Kidney epithelial cell (primary cell): ENCODE data around the gene CD53. TPM values are rescaled to one million over a fixed set of nuclear protein-coding genes. Genes with fewer than 3 reads are reported as not detected.

Experiments used
- DNase-seq: peaks from one replicate; pipeline ENCODE4 v3.0.0-alpha.2; 2010; ENCODE audit warnings: low read depth
- H3K27me3 ChIP-seq: 2 replicates; pipeline ENCODE4 v1.6.0; 2011; ENCODE audit warnings: low read length; ENCODE audit not compliant: control insufficient read depth, insufficient read depth
- H3K36me3 ChIP-seq: 2 replicates; pipeline ENCODE4 v1.5.1; 2011; ENCODE audit warnings: low read length; ENCODE audit not compliant: control insufficient read depth, insufficient read depth
- H3K4me3 ChIP-seq: 2 replicates; pipeline ENCODE4 v1.5.1; 2011; ENCODE audit warnings: low read depth, mild to moderate bottlenecking, control low read depth, low read length
- CTCF ChIP-seq: IDR thresholded peaks from 2 replicates; pipeline ENCODE4 v1.5.1; 2011; ENCODE audit warnings: mild to moderate bottlenecking, moderate library complexity, low read length, control low read depth, inconsistent platforms; ENCODE audit not compliant: insufficient read depth, poor library complexity, severe bottlenecking
- total RNA-seq: library from RNA; depleted of rRNA; stranded (reverse); fragments of >200 nt; gene quantifications from 2 replicates; pipeline ENCODE4 v1.2.3, GENCODE V29; 2015

CD53 gene
- total RNA-seq, 1 donor from 2014 or later: not detected

- Histone ChIP-seq H3K4me3 (no peak overlapping the region), H3K27me3 (no peaks in the 10 kb centered on the region), H3K36me3 (no peaks in the 10 kb centered on the region)
- no peak for DNase-seq
- no peak for TF ChIP-seq CTCF
Observed at GRCh38 chr1:110888641-110889040, 15.7 kb downstream of the CD53 start.

- DNase-seq: no peak
- Histone ChIP-seq H3K27me3 (no peaks in the 10 kb centered on the region), H3K4me3 (no peak overlapping the region), H3K36me3 (no peaks in the 10 kb centered on the region)
- no peak for TF ChIP-seq CTCF
Observed at GRCh38 chr1:110890474-110891196, 17.7 kb downstream of the CD53 start.

GRCh38 chr1:110893908-110894490 is 21.1 kb downstream of the CD53 start:
- Histone ChIP-seq H3K4me3 (no peak overlapping the region), H3K36me3 (no peaks in the 10 kb centered on the region), H3K27me3 (no peaks in the 10 kb centered on the region)
- no peak for DNase-seq
- TF ChIP-seq CTCF: no peak

GRCh38 chr1:110896090-110896489 is 23.1 kb downstream of the CD53 start:
- H3K4me3 ChIP-seq: no peak overlapping the region
- H3K36me3 ChIP-seq: no peaks in the 10 kb centered on the region
- no peaks in the 10 kb centered on the region for H3K27me3 ChIP-seq
- no peak for TF ChIP-seq CTCF
- no peak for DNase-seq

GRCh38 chr1:110897681-110898080 is 24.7 kb downstream of the CD53 start:
- no peak for TF ChIP-seq CTCF
- H3K36me3 ChIP-seq: no peaks in the 10 kb centered on the region
- no peaks in the 10 kb centered on the region for H3K27me3 ChIP-seq
- no peak overlapping the region for H3K4me3 ChIP-seq
- DNase-seq: no peak
